ENCODE data around the gene KMT2B.

The KMT2B gene

GRCh38 chr19:35738887-35739229 lies 21.1 kb downstream of the KMT2B start:
- no peaks in the 10 kb centered on the region for H3K9me3 Mint-ChIP-seq
- intact Hi-C loops (cut with micrococcal nuclease), result no loop called here
- H3K36me3 Mint-ChIP-seq (ENCODE audit: low read depth), result peaks cover 92% of the 10 kb centered on the region
- no peaks in the 10 kb centered on the region for H3K27me3 Mint-ChIP-seq
- H3K27ac Mint-ChIP-seq, result no peak overlapping the region
- H3K4me1 Mint-ChIP-seq (ENCODE audit: low read depth), result peaks cover 56% of the 10 kb centered on the region
- H3K4me3 Mint-ChIP-seq, result no peak overlapping the region

DNA sequence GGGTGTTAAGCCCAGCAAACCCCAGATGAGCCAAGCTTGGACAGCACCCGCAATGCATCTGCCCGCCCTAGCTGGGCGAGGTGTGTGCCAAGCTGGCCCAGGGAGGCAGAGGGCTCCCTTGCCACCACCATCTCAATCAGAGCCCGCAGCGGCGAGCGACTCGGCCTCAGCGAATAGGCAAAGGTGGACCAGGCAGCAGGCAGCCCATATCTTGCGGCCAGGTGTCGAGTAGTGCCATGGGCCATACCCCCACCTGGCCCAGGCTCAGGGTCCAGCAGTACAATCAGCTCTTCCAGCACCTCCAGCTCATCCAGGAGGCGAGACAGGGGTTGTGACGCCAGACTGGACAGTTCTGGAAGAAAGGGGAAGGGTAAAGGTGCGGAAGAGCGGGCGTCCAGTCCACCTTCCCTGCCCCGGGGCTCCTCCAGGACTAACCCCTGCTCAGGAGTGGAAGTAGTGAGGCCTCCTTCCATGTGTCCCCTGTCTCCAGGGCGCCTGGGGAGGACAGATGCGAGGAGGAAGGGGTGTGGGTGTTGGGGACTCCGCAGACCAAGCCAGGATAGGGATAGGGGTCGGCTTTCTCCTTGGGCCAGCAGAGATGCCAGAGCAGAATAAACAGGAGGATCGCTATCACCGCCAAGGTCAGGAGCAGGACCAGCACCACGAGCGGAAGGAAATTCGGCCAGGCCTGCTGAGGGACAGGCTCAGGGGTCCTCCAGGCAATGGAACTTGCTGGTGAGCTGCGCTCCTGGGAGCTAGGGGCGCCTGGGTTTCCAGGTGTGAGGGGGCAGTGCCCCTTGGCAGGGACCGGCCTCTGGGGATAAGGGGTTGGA lies 21.7 kb downstream of the KMT2B start:
- peak overlapping the region; percentile 99 for H3K27ac Mint-ChIP-seq
- H3K4me3 Mint-ChIP-seq, result peak overlapping the region; percentile 86
- peaks cover 58% of the 10 kb centered on the region for H3K4me1 Mint-ChIP-seq (ENCODE audit: low read depth)
- H3K27me3 Mint-ChIP-seq, result no peaks in the 10 kb centered on the region
- intact Hi-C loops (cut with micrococcal nuclease), result loop anchor here (10.0 kb wide), 2 partner anchors 95 to 165 kb away; partner anchors contain the start of genes COX6B1, ETV2, HCST and NFKBID
- H3K36me3 Mint-ChIP-seq (ENCODE audit: low read depth), result peaks cover 91% of the 10 kb centered on the region
- H3K9me3 Mint-ChIP-seq, result no peaks in the 10 kb centered on the region

GRCh38 chr19:35740108-35740422 lies 22.3 kb downstream of the KMT2B start:
- H3K27me3 Mint-ChIP-seq, result no peaks in the 10 kb centered on the region
- H3K36me3 Mint-ChIP-seq (ENCODE audit: low read depth), result peaks cover 91% of the 10 kb centered on the region
- peaks cover 60% of the 10 kb centered on the region for H3K4me1 Mint-ChIP-seq (ENCODE audit: low read depth)
- H3K27ac Mint-ChIP-seq, result peak overlapping the region; percentile 99
- intact Hi-C loops (cut with micrococcal nuclease), result loop anchor here (10.0 kb wide), 2 partner anchors 95 to 165 kb away; partner anchors contain the start of genes COX6B1, ETV2, HCST and NFKBID
- H3K4me3 Mint-ChIP-seq, result peak overlapping the region; percentile 86
- H3K9me3 Mint-ChIP-seq, result no peaks in the 10 kb centered on the region

GRCh38 chr19:35740423-35741202 lies 22.8 kb downstream of the KMT2B start:
- intact Hi-C loops (cut with micrococcal nuclease), result loop anchor here (10.0 kb wide), 2 partner anchors 96 to 164 kb away; partner anchors contain the start of genes COX6B1, ETV2, HCST and NFKBID
- Mint-ChIP-seq H3K36me3 (ENCODE audit: low read depth) (peaks cover 91% of the 10 kb centered on the region), H3K27ac (peak overlapping the region; percentile 99), H3K27me3 (no peaks in the 10 kb centered on the region), H3K4me3 (peak overlapping the region; percentile 86), H3K9me3 (no peaks in the 10 kb centered on the region), H3K4me1 (ENCODE audit: low read depth) (peaks cover 61% of the 10 kb centered on the region)

DNA sequence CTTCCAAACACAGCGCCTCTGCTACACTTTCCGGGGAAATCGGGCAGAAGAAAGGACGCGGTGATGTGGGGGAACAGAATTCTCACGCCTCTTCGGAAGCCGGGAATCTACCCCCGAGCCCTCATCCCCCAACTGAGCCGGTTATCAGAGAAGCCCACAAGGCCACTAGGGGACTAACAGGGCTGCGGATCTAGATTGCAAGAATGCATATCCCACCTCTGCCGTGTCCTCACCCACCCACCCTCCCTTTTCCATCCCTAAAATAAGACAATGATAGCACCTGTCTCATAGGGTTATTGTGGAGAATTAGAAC lies 23.4 kb downstream of the KMT2B start:
- peak overlapping the region; percentile 99 for H3K27ac Mint-ChIP-seq
- peaks cover 66% of the 10 kb centered on the region for H3K4me1 Mint-ChIP-seq (ENCODE audit: low read depth)
- intact Hi-C loops (cut with micrococcal nuclease), result loop anchor here (10.0 kb wide), 2 partner anchors 96 to 164 kb away; partner anchors contain the start of genes COX6B1, ETV2, HCST and NFKBID
- no peaks in the 10 kb centered on the region for H3K27me3 Mint-ChIP-seq
- H3K36me3 Mint-ChIP-seq (ENCODE audit: low read depth), result peaks cover 91% of the 10 kb centered on the region
- no peaks in the 10 kb centered on the region for H3K9me3 Mint-ChIP-seq
- peak overlapping the region; percentile 93 for H3K4me3 Mint-ChIP-seq

DNA sequence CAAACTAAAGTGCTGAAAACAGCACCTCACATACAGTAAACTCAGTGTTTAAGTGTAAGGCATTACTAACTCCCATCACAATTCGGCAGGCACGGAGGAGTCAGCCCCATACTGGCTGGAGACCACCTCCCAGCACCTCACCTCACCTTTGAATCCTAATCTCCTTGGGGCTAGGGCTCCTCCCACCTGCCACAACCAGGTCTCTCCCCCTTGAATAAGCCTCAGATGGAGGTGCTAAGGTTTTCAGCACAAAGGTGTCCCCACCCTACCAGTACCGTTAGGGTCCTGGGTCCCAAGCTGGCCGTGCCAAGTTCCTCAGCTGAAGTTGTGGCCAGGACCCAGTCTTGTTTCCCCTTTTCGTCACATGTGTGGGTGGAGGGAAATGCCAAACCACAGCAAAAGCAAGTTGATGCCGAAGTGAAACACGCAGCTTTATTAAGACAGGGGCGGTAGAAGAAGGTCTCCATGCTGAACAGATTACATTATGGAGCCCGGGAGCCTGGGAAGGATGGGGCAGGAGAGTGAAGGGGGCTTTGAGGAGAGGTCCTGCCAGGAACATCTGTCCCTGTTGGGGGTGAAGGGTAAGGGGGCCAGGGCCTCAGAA lies 24.4 kb downstream of the KMT2B start, which contains the start of gene IGFLR1:
TSS of gene IGFLR1 (minus strand) at position 332 of the 604 bp plus-strand sequence. CDS start 1,272 bp downstream, outside the sequence.
- peak within 1 kb of the TSS; percentile 99 for H3K27ac Mint-ChIP-seq

GRCh38 chr19:35743640-35744429 lies 26.0 kb downstream of the KMT2B start:
- intact Hi-C loops (cut with micrococcal nuclease), result loop anchor here (10.0 kb wide), 2 partner anchors 99 to 161 kb away; partner anchors contain the start of genes COX6B1, ETV2, HCST and NFKBID
- peaks cover 82% of the 10 kb centered on the region for H3K36me3 Mint-ChIP-seq (ENCODE audit: low read depth)
- H3K4me1 Mint-ChIP-seq (ENCODE audit: low read depth), result peaks cover 71% of the 10 kb centered on the region
- no peaks in the 10 kb centered on the region for H3K9me3 Mint-ChIP-seq
- H3K4me3 Mint-ChIP-seq, result peak overlapping the region; percentile 97
- peak overlapping the region; percentile 99 for H3K27ac Mint-ChIP-seq
- H3K27me3 Mint-ChIP-seq, result no peaks in the 10 kb centered on the region

More for the DNA sequence above, 24.4 kb downstream of the KMT2B start, which contains the start of gene IGFLR1:
- H3K36me3 Mint-ChIP-seq (ENCODE audit: low read depth), result peaks cover 91% of the 10 kb centered on the region
- H3K4me3 Mint-ChIP-seq, result peak within 1 kb of the TSS; percentile 93
- H3K27me3 Mint-ChIP-seq, result no peaks in the 10 kb centered on the region
- peaks cover 71% of the 10 kb centered on the region for H3K4me1 Mint-ChIP-seq (ENCODE audit: low read depth)
- no peaks in the 10 kb centered on the region for H3K9me3 Mint-ChIP-seq
- intact Hi-C loops (cut with micrococcal nuclease), result loop anchor here (10.0 kb wide), 2 partner anchors 97 to 163 kb away; partner anchors contain the start of genes COX6B1, ETV2, HCST and NFKBID

- H3K9me3 Mint-ChIP-seq, result no peaks in the 10 kb centered on the region
- H3K27ac Mint-ChIP-seq, result peak overlapping the region; percentile 99
- peaks cover 77% of the 10 kb centered on the region for H3K36me3 Mint-ChIP-seq (ENCODE audit: low read depth)
These were observed 26.9 kb downstream of the KMT2B start for GRCh38 chr19:35744430-35745327.

GRCh38 chr19:35745328-35746086 lies 27.7 kb downstream of the KMT2B start, which contains the start of the genes PSENEN and U2AF1L4:
TSS of gene PSENEN (plus strand) at chr19:35745651. CDS start at chr19:35745931, 280 bp downstream.
TSS of gene U2AF1L4 (minus strand) at chr19:35745418. CDS start at chr19:35745391, 27 bp downstream.
- Mint-ChIP-seq H3K4me3 (peak within 1 kb of the TSS; percentile 97), H3K27ac (peak within 1 kb of the TSS; percentile 99), H3K4me1 (ENCODE audit: low read depth) (peaks cover 73% of the 10 kb centered on the region), H3K9me3 (no peaks in the 10 kb centered on the region), H3K27me3 (no peaks in the 10 kb centered on the region), H3K36me3 (ENCODE audit: low read depth) (peaks cover 76% of the 10 kb centered on the region)
- intact Hi-C loops (cut with micrococcal nuclease), result loop anchor here (5.0 to 10.0 kb wide), 3 partner anchors 101 to 307 kb away; partner anchors contain the start of genes COX6B1, ETV2, HCST and NFKBID

More at GRCh38 chr19:35744430-35745327, 26.9 kb downstream of the KMT2B start:
- Mint-ChIP-seq H3K4me3 (peak overlapping the region; percentile 97), H3K27me3 (no peaks in the 10 kb centered on the region), H3K4me1 (ENCODE audit: low read depth) (peaks cover 73% of the 10 kb centered on the region)
- intact Hi-C loops (cut with micrococcal nuclease), result loop anchor here (5.0 to 10.0 kb wide), 3 partner anchors 100 to 308 kb away; partner anchors contain the start of genes COX6B1, ETV2, HCST and NFKBID

DNA sequence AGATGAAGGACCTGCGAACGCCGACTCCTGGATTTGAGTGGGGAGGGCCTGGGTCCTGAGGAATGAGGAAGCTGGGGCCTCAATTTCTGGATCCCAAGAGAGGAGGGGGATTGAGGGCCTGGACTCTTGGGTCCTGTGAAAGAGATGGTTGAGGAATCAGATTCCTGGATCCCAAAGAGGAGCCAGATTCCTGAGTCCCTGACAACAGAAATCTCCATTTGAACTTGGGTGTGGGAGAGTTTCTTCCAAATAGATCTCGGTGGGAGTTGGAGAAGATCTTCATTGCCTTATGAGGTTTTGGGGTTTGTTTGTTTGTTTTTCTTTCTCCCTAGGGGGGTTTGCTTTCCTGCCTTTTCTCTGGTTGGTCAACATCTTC lies 28.3 kb downstream of the KMT2B start:
- Mint-ChIP-seq H3K27me3 (no peaks in the 10 kb centered on the region), H3K4me3 (peak overlapping the region; percentile 97), H3K9me3 (no peaks in the 10 kb centered on the region), H3K36me3 (ENCODE audit: low read depth) (peaks cover 70% of the 10 kb centered on the region), H3K4me1 (ENCODE audit: low read depth) (peaks cover 70% of the 10 kb centered on the region), H3K27ac (peak overlapping the region; percentile 99)
- intact Hi-C loops (cut with micrococcal nuclease), result loop anchor here (5.0 to 10.0 kb wide), 3 partner anchors 101 to 306 kb away; partner anchors contain the start of genes COX6B1, ETV2, HCST and NFKBID

DNA sequence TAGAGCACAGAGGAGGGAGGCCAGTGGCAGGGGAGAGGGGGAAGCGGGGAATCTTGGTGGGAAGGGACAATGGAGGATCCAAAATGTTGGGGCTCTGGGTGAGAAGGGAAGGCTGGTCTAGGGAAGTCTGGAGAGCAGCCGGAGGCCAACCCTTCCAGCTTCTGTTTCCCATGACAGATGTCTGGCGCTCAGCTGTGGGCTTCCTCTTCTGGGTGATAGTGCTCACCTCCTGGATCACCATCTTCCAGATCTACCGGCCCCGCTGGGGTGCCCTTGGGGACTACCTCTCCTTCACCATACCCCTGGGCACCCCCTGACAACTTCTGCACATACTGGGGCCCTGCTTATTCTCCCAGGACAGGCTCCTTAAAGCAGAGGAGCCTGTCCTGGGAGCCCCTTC lies 28.7 kb downstream of the KMT2B start:
- Mint-ChIP-seq H3K4me3 (peak overlapping the region; percentile 97), H3K27ac (peak overlapping the region; percentile 99), H3K9me3 (no peaks in the 10 kb centered on the region), H3K27me3 (no peaks in the 10 kb centered on the region), H3K4me1 (ENCODE audit: low read depth) (peaks cover 70% of the 10 kb centered on the region), H3K36me3 (ENCODE audit: low read depth) (peaks cover 69% of the 10 kb centered on the region)
- intact Hi-C loops (cut with micrococcal nuclease), result loop anchor here (5.0 to 10.0 kb wide), 3 partner anchors 102 to 306 kb away; partner anchors contain the start of genes COX6B1, ETV2, HCST and NFKBID

Data from dendritic cell treated with granulocyte-macrophage colony-stimulating factor and Interleukin-4, amounts not matched to agents 40 ng/mL and 50 ng/mL, for 4 days (primary cell).